ENCODE measurements around the gene DERL3. TPM values are rescaled to one million over a fixed set of nuclear protein-coding genes. Genes with fewer than 3 reads are reported as not detected.
"Not testable (repeated sequence)": the region's sequence is repeated elsewhere in the genome, so short reads cannot be mapped to it uniquely, and the experiment has no call there.

The DERL3 gene
- total and polyA plus RNA-seq, 7 experiments from 2014 or later: 1.6 to 16.2 (median 6.5) TPM; not detected in 2

GRCh38 chr22:23875801-23876200 is 37.0 kb upstream of the DERL3 start:
- no peaks in the 10 kb centered on the region for H3K9me3 ChIP-seq (ENCODE audit: control insufficient read depth in 2 of 3, low read length in 3 of 3)
- H3K27ac ChIP-seq (ENCODE audit: low read depth, low read length): no peak overlapping the region
- no peak for ATAC-seq
- H3K36me3 Mint-ChIP-seq: peaks cover 0 to 49% (median 13%) of the 10 kb centered on the region in 5 donors
- intact Hi-C loops (cut with micrococcal nuclease): no loop called here
- H3K27me3 ChIP-seq (ENCODE audit: control insufficient read depth in 2 of 2, insufficient read depth in 2 of 2, low read length in 2 of 2): no peaks in the 10 kb centered on the region
- no peaks in the 10 kb centered on the region for H3K27me3 Mint-ChIP-seq
- H3K9me3 Mint-ChIP-seq: no peaks in the 10 kb centered on the region
- H3K4me3 ChIP-seq (ENCODE audit: low read length): no peak overlapping the region
- peaks cover 0 to 2% (median 0%) of the 10 kb centered on the region in 7 donors for H3K4me1 Mint-ChIP-seq
- no peak overlapping the region for H3K4me3 Mint-ChIP-seq
- DNase-seq: no peak
- H3K4me1 ChIP-seq (ENCODE audit: control insufficient read depth in 2 of 2, insufficient read depth in 2 of 2, low read length in 2 of 2): no peaks in the 10 kb centered on the region
- peaks cover 0 to 32% (median 0%) of the 10 kb centered on the region in 3 experiments for H3K36me3 ChIP-seq (ENCODE audit: control insufficient read depth in 2 of 3, insufficient read depth in 3 of 3, low read length in 3 of 3)
- ChIA-PET CTCF (no interaction called here), POLR2A (no interaction called here)
- no peak overlapping the region for H3K27ac Mint-ChIP-seq

GRCh38 chr22:23874871-23875270 is 36.1 kb upstream of the DERL3 start:
- Histone ChIP-seq H3K4me3 (ENCODE audit: low read length) (no peak overlapping the region), H3K9me3 (ENCODE audit: control insufficient read depth in 2 of 3, low read length in 3 of 3) (no peaks in the 10 kb centered on the region), H3K4me1 (ENCODE audit: control insufficient read depth in 2 of 2, insufficient read depth in 2 of 2, low read length in 2 of 2) (no peaks in the 10 kb centered on the region), H3K27ac (ENCODE audit: low read depth, low read length) (no peak overlapping the region), H3K27me3 (ENCODE audit: control insufficient read depth in 2 of 2, insufficient read depth in 2 of 2, low read length in 2 of 2) (no peaks in the 10 kb centered on the region), H3K36me3 (ENCODE audit: control insufficient read depth in 2 of 3, insufficient read depth in 3 of 3, low read length in 3 of 3) (peaks cover 0 to 37% (median 0%) of the 10 kb centered on the region in 3 experiments)
- Mint-ChIP-seq H3K27me3 (no peaks in the 10 kb centered on the region), H3K4me1 (peaks cover 0 to 2% (median 0%) of the 10 kb centered on the region in 7 donors), H3K4me3 (no peak overlapping the region), H3K36me3 (peaks cover 1 to 48% (median 7%) of the 10 kb centered on the region in 5 donors), H3K27ac (no peak overlapping the region), H3K9me3 (no peaks in the 10 kb centered on the region)
- intact Hi-C loops (cut with micrococcal nuclease): no loop called here
- no peak for ATAC-seq
- no peak for DNase-seq
- ChIA-PET CTCF (interaction anchor here (0.7 kb wide), 1 partner anchor 237 kb away, joined by 3 read pairs; no protein-coding TSS in a partner anchor), POLR2A (no interaction called here)

DNA sequence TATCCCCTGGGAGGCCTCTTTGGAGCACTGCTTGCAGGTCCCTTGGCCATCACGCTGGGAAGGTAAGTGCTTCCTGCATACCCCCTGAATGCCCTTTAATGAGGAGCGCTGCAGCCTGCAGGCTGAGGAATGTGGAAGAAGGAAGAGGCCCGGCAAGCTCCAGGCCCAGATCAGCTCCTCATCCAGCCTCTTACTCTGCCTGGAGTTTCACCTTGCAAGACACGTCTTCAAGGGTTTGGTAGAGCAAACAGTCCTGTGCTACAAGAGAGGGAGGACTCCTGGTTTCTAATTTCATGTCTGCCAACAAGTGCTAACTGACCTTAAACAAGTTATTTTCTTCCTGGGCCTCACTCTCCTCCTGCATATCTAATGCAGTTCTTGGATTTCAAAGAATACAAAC is 29.8 kb upstream of the DERL3 start:
- POLR2A ChIA-PET: no interaction called here
- H3K4me3 Mint-ChIP-seq: no peak overlapping the region
- ATAC-seq (no peak), DNase-seq (no peak)
- H3K27ac Mint-ChIP-seq: no peak overlapping the region
- H3K27me3 ChIP-seq (ENCODE audit: control insufficient read depth in 2 of 2, insufficient read depth in 2 of 2, low read length in 2 of 2): no peaks in the 10 kb centered on the region
- peaks cover 0 to 28% (median 0%) of the 10 kb centered on the region in 3 experiments for H3K36me3 ChIP-seq (ENCODE audit: control insufficient read depth in 2 of 3, insufficient read depth in 3 of 3, low read length in 3 of 3)
- H3K4me3 ChIP-seq (ENCODE audit: low read length): no peak overlapping the region
- H3K9me3 ChIP-seq (ENCODE audit: control insufficient read depth in 2 of 3, low read length in 3 of 3): no peaks in the 10 kb centered on the region
- no peaks in the 10 kb centered on the region for H3K4me1 ChIP-seq (ENCODE audit: control insufficient read depth in 2 of 2, insufficient read depth in 2 of 2, low read length in 2 of 2)
- H3K9me3 Mint-ChIP-seq: no peaks in the 10 kb centered on the region
- intact Hi-C loops (cut with micrococcal nuclease): loop anchor here in 1 of 2 donors (10.0 kb wide), 1 partner anchor 86 kb away; no protein-coding TSS in a partner anchor
- H3K27ac ChIP-seq (ENCODE audit: low read depth, low read length): no peak overlapping the region
- peaks cover 2 to 30% (median 15%) of the 10 kb centered on the region in 5 donors for H3K36me3 Mint-ChIP-seq
- CTCF ChIA-PET: no interaction called here
- peaks cover 0 to 5% (median 0%) of the 10 kb centered on the region in 7 donors for H3K4me1 Mint-ChIP-seq
- H3K27me3 Mint-ChIP-seq: no peaks in the 10 kb centered on the region

DNA sequence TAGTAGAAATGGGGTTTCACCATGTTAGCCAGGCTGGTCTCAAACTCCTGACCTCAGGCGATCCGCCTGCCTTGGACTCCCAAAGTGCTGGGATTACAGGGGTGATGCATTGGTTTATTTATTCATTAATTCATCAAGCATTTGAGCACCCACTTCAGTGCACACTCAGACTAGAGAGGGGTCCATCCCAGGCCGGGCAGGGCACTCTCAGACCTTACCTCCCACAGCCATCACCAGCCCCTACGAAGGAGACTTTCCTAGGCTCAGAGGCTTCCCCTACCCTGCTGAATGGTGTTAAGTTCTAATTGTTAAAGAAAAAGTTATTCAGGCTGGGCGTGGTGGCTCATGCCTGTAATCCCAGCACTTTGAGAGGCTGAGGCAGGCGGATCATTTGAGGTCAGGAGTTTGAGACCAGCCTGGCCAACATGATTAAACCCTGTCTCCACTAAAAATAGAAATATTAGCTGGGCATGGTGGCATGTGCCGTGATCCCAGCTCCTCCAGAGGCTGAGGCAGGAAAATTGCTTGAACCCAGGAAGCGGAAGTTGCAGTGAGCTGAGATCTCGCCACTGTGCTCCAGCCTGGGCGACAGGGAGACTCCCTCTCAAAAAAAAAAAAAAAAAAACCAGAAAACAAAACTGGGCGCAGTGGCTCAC is 25.8 kb upstream of the DERL3 start:
- POLR2A ChIA-PET: interaction anchor here (1.6 kb wide), 1 partner anchor 29 kb away, joined by 4 read pairs; no protein-coding TSS in a partner anchor
- CTCF ChIA-PET: interaction anchor here (0.6 to 2.3 kb wide), 3 partner anchors 15 to 292 kb away, joined by 4 to 6 read pairs (median 6); no protein-coding TSS in a partner anchor
- not testable (repeated sequence) for DNase-seq; H3K4me1 ChIP-seq (ENCODE audit: control insufficient read depth in 2 of 2, insufficient read depth in 2 of 2, low read length in 2 of 2); H3K27me3 ChIP-seq (ENCODE audit: control insufficient read depth in 2 of 2, insufficient read depth in 2 of 2, low read length in 2 of 2); H3K4me3 Mint-ChIP-seq; H3K27ac ChIP-seq (ENCODE audit: low read depth, low read length); H3K9me3 Mint-ChIP-seq; ATAC-seq; H3K27me3 Mint-ChIP-seq; H3K27ac Mint-ChIP-seq; H3K9me3 ChIP-seq (ENCODE audit: control insufficient read depth in 2 of 3, low read length in 3 of 3); H3K4me1 Mint-ChIP-seq; H3K4me3 ChIP-seq (ENCODE audit: low read length)
- intact Hi-C loops (cut with micrococcal nuclease): loop anchor here (5.0 to 10.0 kb wide), 2 partner anchors 90 to 93 kb away; no protein-coding TSS in a partner anchor
- H3K36me3 Mint-ChIP-seq: peaks cover 0 to 34% (median 15%) of the 10 kb centered on the region in 5 donors
- H3K36me3 ChIP-seq (ENCODE audit: control insufficient read depth in 2 of 3, insufficient read depth in 3 of 3, low read length in 3 of 3): peaks cover 0 to 20% (median 0%) of the 10 kb centered on the region in 3 experiments

DNA sequence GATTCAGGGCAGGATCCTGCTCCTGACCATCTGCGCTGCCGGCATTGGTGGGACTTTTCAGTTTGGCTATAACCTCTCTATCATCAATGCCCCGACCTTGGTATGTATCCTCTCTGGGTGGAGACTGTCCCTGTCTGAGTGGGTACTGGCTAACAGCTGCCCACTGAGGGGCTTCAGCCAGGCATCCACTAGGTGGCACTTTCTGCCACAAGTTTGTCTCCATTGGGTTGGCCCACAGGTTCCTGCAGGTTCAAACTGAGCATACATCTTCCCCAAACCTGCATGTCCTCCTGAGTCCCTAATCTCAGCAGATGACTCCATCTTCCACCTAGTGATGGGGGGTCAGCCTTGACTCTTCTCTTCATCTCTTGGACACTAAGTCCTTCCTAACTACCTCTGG is 23.3 kb upstream of the DERL3 start:
- no peaks in the 10 kb centered on the region for H3K27me3 ChIP-seq (ENCODE audit: control insufficient read depth in 2 of 2, insufficient read depth in 2 of 2, low read length in 2 of 2)
- ChIA-PET POLR2A (interaction anchor here (1.1 kb wide), 1 partner anchor 32 kb away, joined by 3 read pairs; the partner anchor contains the start of gene MIF), CTCF (no interaction called here)
- H3K27ac ChIP-seq (ENCODE audit: low read depth, low read length): no peak overlapping the region
- ATAC-seq (no peak), DNase-seq (peak in 1 of 9 donors; percentile 24)
- peaks cover 0 to 3% (median 0%) of the 10 kb centered on the region in 5 donors for H3K27me3 Mint-ChIP-seq
- H3K36me3 ChIP-seq (ENCODE audit: control insufficient read depth in 2 of 3, insufficient read depth in 3 of 3, low read length in 3 of 3): no peaks in the 10 kb centered on the region
- H3K9me3 ChIP-seq (ENCODE audit: control insufficient read depth in 2 of 3, low read length in 3 of 3): no peaks in the 10 kb centered on the region
- intact Hi-C loops (cut with micrococcal nuclease): loop anchor here (5.0 to 10.0 kb wide), 2 partner anchors 93 to 95 kb away; no protein-coding TSS in a partner anchor
- H3K4me1 Mint-ChIP-seq: peaks cover 13 to 27% (median 20%) of the 10 kb centered on the region in 7 donors
- H3K27ac Mint-ChIP-seq: peak overlapping the region in 2 of 9 donors; percentile 16 to 51
- no peak overlapping the region for H3K4me3 Mint-ChIP-seq
- H3K4me1 ChIP-seq (ENCODE audit: control insufficient read depth in 2 of 2, insufficient read depth in 2 of 2, low read length in 2 of 2): peaks cover 5 to 7% of the 10 kb centered on the region in 2 donors
- no peak overlapping the region for H3K4me3 ChIP-seq (ENCODE audit: low read length)
- no peaks in the 10 kb centered on the region for H3K9me3 Mint-ChIP-seq
- H3K36me3 Mint-ChIP-seq: peaks cover 0 to 19% (median 6%) of the 10 kb centered on the region in 5 donors

GRCh38 chr22:23860187-23860586 is 21.4 kb upstream of the DERL3 start:
- POLR2A ChIA-PET: interaction anchor here (0.6 to 3.2 kb wide), 2 partner anchors 14 to 34 kb away, joined by 3 to 21 read pairs; partner anchors contain the start of gene MIF

More at GRCh38 chr22:23860187-23860586, 21.4 kb upstream of the DERL3 start:
- H3K4me3 ChIP-seq (ENCODE audit: low read length); DNase-seq; H3K27ac ChIP-seq (ENCODE audit: low read depth, low read length); H3K9me3 Mint-ChIP-seq; H3K27ac Mint-ChIP-seq; H3K36me3 ChIP-seq (ENCODE audit: control insufficient read depth in 2 of 3, insufficient read depth in 3 of 3, low read length in 3 of 3); CTCF ChIA-PET; H3K27me3 ChIP-seq (ENCODE audit: control insufficient read depth in 2 of 2, insufficient read depth in 2 of 2, low read length in 2 of 2); H3K9me3 ChIP-seq (ENCODE audit: control insufficient read depth in 2 of 3, low read length in 3 of 3); H3K4me1 ChIP-seq (ENCODE audit: control insufficient read depth in 2 of 2, insufficient read depth in 2 of 2, low read length in 2 of 2); ATAC-seq: not testable (repeated sequence)
- intact Hi-C loops (cut with micrococcal nuclease): loop anchor here (5.0 to 10.0 kb wide), 2 partner anchors 95 to 97 kb away; no protein-coding TSS in a partner anchor
- peaks cover 15 to 29% (median 22%) of the 10 kb centered on the region in 7 donors for H3K4me1 Mint-ChIP-seq
- H3K36me3 Mint-ChIP-seq: peaks cover 0 to 13% (median under 1%) of the 10 kb centered on the region in 5 donors
- H3K27me3 Mint-ChIP-seq: peaks cover 0 to 11% (median 0%) of the 10 kb centered on the region in 5 donors
- H3K4me3 Mint-ChIP-seq: peak overlapping the region in 1 of 10 donors; percentile 38

All from naive thymus-derived CD4-positive, alpha-beta T cell (primary cell).